ENCODE measurements around the gene LMX1A.

GRCh38 chr1:165187031-165188009 lies 169.2 kb downstream of the LMX1A start:
- no peak for TF ChIP-seq CTCF (IDR thresholded peaks at IDR 0.05)
- no peak for TF ChIP-seq ZFX (IDR thresholded peaks at IDR 0.05; ENCODE audit: borderline replicate concordance)

Measured in 22Rv1 (cell line).